Prostate gland (tissue), 2 donors: ENCODE results near the gene KRT80.

Experiments
- CTCF ChIP-seq, 4 experiments: fragments of 200-600 bp in 2 of 4; fragments of 450-650 bp in 2 of 4; sonication (generic) in 2 of 4; IDR thresholded peaks; 1 replicate in 3 of 4; 2 replicates in 1 of 4; pipeline ENCODE4 v1.5.1; 2016 to 2019; ENCODE audit warnings: antibody characterized with exemption in 4 of 4, mild to moderate bottlenecking in 2 of 4, moderate library complexity in 2 of 4
- POLR2A ChIP-seq: fragments of 450-650 bp; IDR thresholded peaks from one replicate; pipeline ENCODE4 v1.6.1; 2016; ENCODE audit warnings: antibody characterized with exemption, mild to moderate bottlenecking
- POLR2AphosphoS5 ChIP-seq: sonication (generic); formaldehyde crosslinking; IDR thresholded peaks from one replicate; pipeline ENCODE4 v1.6.1; 2017; ENCODE audit warnings: antibody characterized with exemption

DNA sequence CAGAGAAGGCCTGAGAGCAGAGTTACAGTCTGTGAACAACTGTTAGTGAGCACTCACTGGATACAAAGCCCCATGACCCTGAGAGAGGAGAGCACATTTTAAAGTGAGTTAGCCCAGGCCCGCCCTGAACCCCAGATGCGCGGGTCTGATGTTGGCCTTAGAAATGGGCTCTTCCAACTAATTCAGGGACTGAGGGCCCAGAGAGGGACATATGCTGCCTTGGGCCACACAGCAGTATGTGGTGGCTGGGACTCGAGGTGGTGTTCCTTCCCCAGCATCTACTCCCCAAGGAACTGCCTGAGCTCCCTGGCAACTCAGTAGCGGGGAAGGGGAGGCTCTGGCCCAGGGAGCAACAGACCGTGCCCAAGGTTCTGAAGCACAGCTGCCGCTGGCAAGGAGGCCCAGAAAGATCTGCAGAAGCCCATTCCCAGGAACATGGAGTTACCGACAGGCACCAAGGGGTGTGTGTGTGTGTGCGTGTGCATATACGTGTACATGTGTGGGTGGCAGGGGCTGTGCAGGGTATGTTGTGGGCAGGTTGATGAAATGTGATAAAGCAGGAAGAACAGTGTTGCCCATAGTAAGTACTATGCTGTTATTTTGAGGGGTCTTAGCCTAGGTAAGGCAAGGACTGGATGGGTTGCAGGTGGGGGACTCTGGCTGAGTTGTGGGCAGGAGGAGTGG is 40.5 kb downstream of the KRT80 start:
- TF ChIP-seq CTCF (IDR thresholded peaks at IDR 0.05) (no peak), POLR2AphosphoS5 (no peak), POLR2A (no peak)
